BE2C (cell line): ENCODE measurements around the gene VWF.

ENCODE experiments used
- DNase-seq: peaks from one replicate; pipeline ENCODE4 v3.0.0-alpha.2; 2020
- H3K27me3 ChIP-seq: fragments of 250-450 bp; sonication (Bioruptor Pico); 2 replicates; pipeline ENCODE4 v1.5.1; 2020; ENCODE audit warnings: mild to moderate bottlenecking
- H3K36me3 ChIP-seq: fragments of 250-450 bp; sonication (Bioruptor Pico); 2 replicates; pipeline ENCODE4 v1.5.1; 2020; ENCODE audit warnings: mild to moderate bottlenecking
- H3K4me1 ChIP-seq: fragments of 250-450 bp; sonication (Bioruptor Pico); 2 replicates; pipeline ENCODE4 v1.5.1; 2020
- H3K4me3 ChIP-seq: 2 replicates; pipeline ENCODE4 v1.5.1; 2011; ENCODE audit warnings: low read depth, low read length
- H3K9me3 ChIP-seq: fragments of 250-450 bp; sonication (Bioruptor Pico); 2 replicates; pipeline ENCODE4 v1.5.1; 2020
- TF ChIP-seq, protein P1 (sequence below): IDR thresholded peaks from 2 replicates; pipeline ENCODE4 v1.5.1; 2012; ENCODE audit warnings: mild to moderate bottlenecking, low read depth, low read length

The VWF gene

DNA sequence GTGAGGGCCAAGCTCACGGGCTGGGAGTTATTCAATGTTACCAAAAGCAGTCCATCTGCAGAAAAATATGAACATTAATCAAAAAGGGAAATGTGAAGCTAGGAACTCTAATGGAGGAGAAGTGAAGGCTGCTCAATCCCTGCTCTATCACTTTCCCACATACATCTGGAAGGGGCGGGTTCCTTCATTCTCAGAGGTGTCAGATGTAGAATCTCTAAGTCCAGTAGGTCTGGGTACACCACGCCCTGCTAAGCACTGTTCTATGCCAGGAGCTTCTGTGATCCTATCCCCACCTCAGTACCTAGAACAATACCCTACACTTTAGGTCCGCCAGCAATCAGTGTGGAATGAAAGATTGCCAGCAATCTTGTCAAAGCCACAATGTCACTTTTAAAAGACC, 142.4 kb downstream of the VWF start:
- no peak for DNase-seq
- Histone ChIP-seq H3K27me3 (peaks cover 31% of the 10 kb centered on the region), H3K4me3 (no peak overlapping the region), H3K36me3 (no peaks in the 10 kb centered on the region), H3K4me1 (no peaks in the 10 kb centered on the region), H3K9me3 (no peaks in the 10 kb centered on the region)
- TF ChIP-seq, protein P1, sequence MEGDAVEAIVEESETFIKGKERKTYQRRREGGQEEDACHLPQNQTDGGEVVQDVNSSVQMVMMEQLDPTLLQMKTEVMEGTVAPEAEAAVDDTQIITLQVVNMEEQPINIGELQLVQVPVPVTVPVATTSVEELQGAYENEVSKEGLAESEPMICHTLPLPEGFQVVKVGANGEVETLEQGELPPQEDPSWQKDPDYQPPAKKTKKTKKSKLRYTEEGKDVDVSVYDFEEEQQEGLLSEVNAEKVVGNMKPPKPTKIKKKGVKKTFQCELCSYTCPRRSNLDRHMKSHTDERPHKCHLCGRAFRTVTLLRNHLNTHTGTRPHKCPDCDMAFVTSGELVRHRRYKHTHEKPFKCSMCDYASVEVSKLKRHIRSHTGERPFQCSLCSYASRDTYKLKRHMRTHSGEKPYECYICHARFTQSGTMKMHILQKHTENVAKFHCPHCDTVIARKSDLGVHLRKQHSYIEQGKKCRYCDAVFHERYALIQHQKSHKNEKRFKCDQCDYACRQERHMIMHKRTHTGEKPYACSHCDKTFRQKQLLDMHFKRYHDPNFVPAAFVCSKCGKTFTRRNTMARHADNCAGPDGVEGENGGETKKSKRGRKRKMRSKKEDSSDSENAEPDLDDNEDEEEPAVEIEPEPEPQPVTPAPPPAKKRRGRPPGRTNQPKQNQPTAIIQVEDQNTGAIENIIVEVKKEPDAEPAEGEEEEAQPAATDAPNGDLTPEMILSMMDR: no peak

DNA sequence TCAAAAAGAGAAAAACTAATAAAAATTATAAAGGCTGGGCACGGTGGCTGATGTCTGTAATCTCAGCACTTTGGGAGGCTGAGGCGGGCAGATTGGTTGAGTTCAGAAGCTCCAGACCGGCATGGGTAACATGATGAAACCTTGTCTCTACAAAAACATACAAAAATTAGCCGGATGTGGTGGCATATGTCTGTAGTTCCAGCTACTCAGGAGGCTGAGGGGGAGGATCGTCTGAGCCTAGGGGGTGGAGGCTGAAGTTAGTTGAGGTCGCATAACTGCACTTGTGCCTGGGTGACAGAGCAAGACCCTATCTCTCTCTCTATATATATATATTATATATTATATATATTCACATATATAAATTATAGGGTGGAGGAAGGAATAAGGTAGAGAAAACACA, 146.9 kb downstream of the VWF start:
- TF ChIP-seq, protein P1: no peak
- no peak overlapping the region for H3K4me3 ChIP-seq
- H3K27me3 ChIP-seq: peaks cover 56% of the 10 kb centered on the region
- DNase-seq: no peak
- no peaks in the 10 kb centered on the region for H3K36me3 ChIP-seq
- H3K9me3 ChIP-seq: no peaks in the 10 kb centered on the region
- H3K4me1 ChIP-seq: no peaks in the 10 kb centered on the region

DNA sequence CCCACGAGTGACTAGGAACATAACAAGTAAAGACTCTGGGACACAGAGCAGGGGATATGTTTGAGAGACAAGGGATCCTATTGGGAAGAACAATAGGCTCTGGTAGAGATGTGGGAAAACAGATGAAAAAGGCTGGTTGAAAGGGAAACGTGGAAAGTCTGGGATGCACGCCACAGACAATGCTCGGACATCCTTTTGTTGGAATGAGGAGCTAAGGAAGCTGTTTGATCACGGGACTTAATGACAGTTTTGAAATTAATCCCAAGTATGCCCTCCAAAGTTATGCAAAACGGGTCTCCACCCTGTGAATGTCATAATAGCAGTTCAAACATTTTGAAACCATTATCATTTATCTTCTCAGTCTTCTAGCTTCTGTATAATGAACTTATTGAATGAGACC, 147.8 kb downstream of the VWF start:
- TF ChIP-seq, protein P1: no peak
- no peaks in the 10 kb centered on the region for H3K4me1 ChIP-seq
- no peak overlapping the region for H3K4me3 ChIP-seq
- no peak for DNase-seq
- peaks cover 64% of the 10 kb centered on the region for H3K27me3 ChIP-seq
- H3K9me3 ChIP-seq: no peaks in the 10 kb centered on the region
- no peaks in the 10 kb centered on the region for H3K36me3 ChIP-seq

DNA sequence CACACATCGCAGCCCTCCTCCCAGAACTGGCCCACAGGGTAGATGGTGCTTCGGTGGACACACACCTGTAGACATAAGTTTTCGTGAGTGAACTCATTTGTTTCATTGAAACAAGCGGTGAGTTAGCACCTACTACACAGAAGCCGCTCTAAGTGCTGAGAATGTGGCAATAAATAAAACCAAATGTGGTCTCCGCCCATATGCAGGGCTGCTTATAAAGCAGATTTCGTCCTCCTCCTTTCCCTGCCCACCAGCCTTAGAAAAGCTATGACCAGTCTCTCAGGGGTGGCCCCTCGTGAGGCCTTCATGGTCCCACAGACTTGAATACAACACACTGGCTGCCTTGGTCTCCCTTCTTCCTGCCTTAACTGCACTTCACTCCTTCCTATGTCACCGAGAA, 148.3 kb downstream of the VWF start:
- peaks cover 70% of the 10 kb centered on the region for H3K27me3 ChIP-seq
- TF ChIP-seq, protein P1: no peak
- no peak overlapping the region for H3K4me3 ChIP-seq

DNA sequence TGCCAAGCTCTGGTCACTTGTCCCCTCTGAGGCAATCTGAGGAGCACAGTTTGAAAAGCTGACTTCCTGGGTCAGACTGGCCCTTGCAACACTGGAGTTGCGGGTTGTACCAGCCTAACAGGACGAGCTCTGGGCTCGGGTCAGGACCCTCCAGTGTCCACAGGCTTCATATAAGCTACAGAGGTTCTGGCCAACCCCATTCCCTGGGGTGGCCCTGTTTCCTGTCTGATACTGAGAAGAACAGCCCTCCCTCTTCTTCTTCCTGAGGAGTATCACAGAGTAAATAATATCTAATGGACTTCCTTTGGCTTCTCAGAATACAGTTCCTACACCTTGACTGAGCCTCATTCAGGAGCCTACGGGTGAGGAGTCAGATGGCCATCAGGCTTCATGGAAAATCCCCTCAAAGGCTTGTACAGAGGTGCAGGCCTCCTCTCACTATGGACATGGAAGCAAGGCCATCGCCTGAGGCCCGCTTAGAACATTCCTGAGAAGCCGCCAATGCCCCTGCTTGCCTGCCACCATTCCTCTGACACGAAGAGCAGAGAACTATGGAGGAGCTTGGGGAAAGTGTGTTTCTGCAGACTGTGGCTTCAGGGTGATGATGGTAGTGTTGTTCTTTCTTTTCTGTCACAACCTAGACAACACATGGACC, 150.9 kb downstream of the VWF start:
- TF ChIP-seq, protein P1: no peak
- peaks cover 81% of the 10 kb centered on the region for H3K27me3 ChIP-seq
- DNase-seq: no peak
- H3K4me1 ChIP-seq: no peaks in the 10 kb centered on the region
- H3K4me3 ChIP-seq: no peak overlapping the region
- H3K9me3 ChIP-seq: no peaks in the 10 kb centered on the region
- H3K36me3 ChIP-seq: no peaks in the 10 kb centered on the region

More for the DNA sequence above, 148.3 kb downstream of the VWF start:
- Histone ChIP-seq H3K4me1 (no peaks in the 10 kb centered on the region), H3K9me3 (no peaks in the 10 kb centered on the region), H3K36me3 (no peaks in the 10 kb centered on the region)
- DNase-seq: no peak

DNA sequence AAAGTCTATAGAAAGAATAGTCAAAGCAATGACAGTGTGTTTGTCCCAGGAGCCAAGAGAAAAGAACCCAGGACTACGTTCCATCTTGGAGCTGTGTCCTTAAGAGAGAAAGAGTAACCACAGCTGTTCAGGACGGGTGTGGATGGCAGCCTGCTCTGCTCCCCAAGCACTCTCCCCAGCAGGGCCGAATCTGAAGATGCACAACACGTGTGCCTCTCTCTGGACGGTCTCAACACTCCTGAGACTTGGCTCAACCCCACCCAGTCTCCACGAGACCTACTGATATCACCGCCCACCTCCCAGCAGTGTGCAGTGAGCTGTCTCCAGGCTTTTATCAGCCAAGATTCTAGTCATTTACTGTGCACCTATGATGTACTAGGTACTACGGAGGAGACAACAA, 152.1 kb downstream of the VWF start:
- H3K4me3 ChIP-seq: no peak overlapping the region
- no peak for DNase-seq
- no peaks in the 10 kb centered on the region for H3K36me3 ChIP-seq
- H3K4me1 ChIP-seq: no peaks in the 10 kb centered on the region
- TF ChIP-seq, protein P1: no peak
- H3K27me3 ChIP-seq: peaks cover 76% of the 10 kb centered on the region
- H3K9me3 ChIP-seq: no peaks in the 10 kb centered on the region
